ENCODE results near the gene MYOC.
"Not testable (repeated sequence)": the region's sequence is repeated elsewhere in the genome, so short reads cannot be mapped to it uniquely, and the experiment has no call there.

The MYOC gene

DNA sequence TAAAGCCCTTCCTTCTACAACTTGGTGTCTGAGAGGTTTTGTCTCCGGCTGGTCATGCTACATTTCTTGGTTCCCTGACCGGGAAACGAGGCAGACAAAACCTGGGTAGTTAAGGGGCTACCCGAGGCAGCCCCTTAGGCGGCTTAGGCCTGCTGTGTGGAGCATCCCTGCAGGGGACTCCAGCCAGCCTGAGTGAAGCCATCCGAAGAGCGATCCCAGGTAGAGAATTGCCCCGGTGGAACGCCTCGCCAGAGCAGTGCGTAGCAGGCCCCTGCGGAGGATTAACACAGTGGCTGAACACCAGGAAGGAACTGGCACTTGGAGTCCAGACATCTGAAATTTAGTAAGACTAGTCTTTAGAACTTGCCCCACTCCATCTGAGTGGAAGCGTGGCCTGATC is 51.6 kb downstream of the MYOC start:
- no peak for DNase-seq (ENCODE audit: low spot score)
- TF ChIP-seq, protein P1, sequence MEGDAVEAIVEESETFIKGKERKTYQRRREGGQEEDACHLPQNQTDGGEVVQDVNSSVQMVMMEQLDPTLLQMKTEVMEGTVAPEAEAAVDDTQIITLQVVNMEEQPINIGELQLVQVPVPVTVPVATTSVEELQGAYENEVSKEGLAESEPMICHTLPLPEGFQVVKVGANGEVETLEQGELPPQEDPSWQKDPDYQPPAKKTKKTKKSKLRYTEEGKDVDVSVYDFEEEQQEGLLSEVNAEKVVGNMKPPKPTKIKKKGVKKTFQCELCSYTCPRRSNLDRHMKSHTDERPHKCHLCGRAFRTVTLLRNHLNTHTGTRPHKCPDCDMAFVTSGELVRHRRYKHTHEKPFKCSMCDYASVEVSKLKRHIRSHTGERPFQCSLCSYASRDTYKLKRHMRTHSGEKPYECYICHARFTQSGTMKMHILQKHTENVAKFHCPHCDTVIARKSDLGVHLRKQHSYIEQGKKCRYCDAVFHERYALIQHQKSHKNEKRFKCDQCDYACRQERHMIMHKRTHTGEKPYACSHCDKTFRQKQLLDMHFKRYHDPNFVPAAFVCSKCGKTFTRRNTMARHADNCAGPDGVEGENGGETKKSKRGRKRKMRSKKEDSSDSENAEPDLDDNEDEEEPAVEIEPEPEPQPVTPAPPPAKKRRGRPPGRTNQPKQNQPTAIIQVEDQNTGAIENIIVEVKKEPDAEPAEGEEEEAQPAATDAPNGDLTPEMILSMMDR (IDR thresholded peaks at IDR 0.05): no peak
- Histone ChIP-seq H3K4me3 (no peak overlapping the region), H3K27ac (no peak overlapping the region)

DNA sequence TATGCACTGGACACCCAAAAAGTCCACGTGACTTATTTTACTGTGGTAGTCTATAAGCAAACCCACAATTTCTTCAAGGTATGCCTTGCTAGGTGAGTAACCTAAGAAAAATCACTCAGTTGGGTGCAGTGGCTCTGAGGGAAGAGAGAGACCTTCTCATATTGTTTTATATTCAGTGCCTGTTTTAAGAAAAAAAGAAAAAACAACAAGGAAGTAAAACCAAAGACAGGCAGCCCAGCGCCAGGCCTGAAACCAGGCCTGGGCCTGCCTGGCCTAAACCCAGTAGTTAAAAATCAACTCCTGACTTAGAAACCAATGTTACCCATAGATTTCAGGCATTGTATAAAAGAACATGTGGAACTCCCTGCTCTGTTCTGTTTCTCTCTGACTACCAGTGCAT is 52.2 kb downstream of the MYOC start:
- not testable (repeated sequence) for H3K27ac ChIP-seq; H3K4me3 ChIP-seq; DNase-seq (ENCODE audit: low spot score)

DNA sequence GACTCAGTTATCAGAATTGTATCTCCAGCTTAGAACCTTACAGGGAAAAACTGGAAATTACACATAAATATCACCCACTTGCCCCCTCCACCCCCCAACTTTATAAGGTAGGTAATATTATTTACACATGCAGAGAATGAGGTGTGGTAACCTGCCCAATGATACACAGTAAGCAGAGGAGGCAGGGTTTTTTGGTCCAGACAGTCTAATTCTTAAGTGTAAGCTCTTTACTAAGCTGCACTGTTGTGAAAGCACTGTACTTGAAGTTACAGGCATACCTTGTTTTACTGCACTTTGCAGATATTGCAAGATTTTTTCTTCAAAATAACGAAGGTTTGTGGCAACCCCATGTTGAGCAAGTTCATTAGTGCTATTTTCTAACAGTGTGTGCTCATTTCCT is 55.3 kb downstream of the MYOC start:
- TF ChIP-seq, protein P1 (IDR thresholded peaks at IDR 0.05): no peak
- Histone ChIP-seq H3K4me3 (no peak overlapping the region), H3K27ac (no peak overlapping the region)
- DNase-seq (ENCODE audit: low spot score): no peak

DNA sequence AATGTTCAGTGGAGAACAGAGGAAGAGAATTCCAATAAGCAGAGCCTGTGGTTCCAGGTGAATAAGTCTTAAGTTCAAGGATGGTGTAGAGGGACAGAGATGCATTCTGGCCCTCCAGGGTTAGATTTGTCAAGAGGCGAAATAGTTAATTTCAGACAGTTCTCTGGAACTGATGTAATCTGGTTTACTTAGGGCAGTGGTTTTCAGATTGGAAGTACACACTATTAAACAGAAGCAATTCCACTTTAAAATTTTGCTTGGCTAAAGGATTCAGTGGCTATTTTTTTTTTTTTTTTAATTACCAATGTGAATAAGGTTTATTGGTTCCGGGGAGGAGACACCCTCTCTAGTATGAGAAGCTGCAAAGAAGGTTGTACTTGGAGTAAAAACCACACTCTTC is 55.8 kb downstream of the MYOC start:
- no peak for DNase-seq (ENCODE audit: low spot score)
- Histone ChIP-seq H3K4me3 (no peak overlapping the region), H3K27ac (no peak overlapping the region)
- TF ChIP-seq, protein P1 (IDR thresholded peaks at IDR 0.05): no peak

DNA sequence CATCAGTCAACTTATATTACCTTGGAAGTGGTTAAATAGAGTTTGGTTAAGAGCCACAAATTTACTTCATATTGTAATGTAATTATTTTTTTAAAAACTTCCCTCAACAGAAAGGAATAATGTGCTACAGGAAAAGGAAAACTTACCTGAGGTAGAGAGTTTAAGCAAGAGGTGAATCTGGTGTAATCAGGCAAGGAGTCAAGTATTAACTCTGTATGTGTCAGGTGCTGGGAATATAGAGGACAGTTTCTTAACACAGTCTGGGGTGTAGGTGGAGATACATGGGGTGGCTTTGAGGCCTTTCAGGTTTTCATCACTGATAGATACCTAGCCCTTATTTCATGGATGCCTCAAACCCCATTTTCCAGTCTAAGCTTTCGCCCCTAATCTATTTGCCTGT is 56.4 kb downstream of the MYOC start:
- TF ChIP-seq, protein P1 (IDR thresholded peaks at IDR 0.05): no peak
- no peak overlapping the region for H3K27ac ChIP-seq

DNA sequence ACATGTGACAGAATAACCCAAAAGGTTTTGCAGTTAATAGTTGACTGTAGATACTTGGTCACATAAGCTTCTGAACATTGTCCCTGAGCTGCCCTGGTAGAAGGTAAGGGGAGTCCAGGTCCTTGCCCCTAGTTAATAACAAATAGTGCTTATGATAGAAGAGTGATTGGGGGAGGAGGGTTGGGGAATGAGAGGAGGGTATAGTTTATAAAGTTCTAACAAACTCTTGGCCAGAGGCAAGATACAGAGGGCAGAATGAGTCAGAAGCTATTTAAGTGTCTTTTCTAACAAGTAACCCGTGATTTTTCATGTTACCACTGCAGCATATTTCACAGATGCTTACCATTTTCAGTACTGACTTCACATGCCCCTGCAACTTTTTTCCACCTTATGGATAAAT is 57.2 kb downstream of the MYOC start:
- no peak overlapping the region for H3K4me3 ChIP-seq
- TF ChIP-seq, protein P1 (IDR thresholded peaks at IDR 0.05): no peak
- no peak for DNase-seq (ENCODE audit: low spot score)
- no peak overlapping the region for H3K27ac ChIP-seq

More for the DNA sequence above, 56.4 kb downstream of the MYOC start:
- no peak for DNase-seq (ENCODE audit: low spot score)
- no peak overlapping the region for H3K4me3 ChIP-seq

DNA sequence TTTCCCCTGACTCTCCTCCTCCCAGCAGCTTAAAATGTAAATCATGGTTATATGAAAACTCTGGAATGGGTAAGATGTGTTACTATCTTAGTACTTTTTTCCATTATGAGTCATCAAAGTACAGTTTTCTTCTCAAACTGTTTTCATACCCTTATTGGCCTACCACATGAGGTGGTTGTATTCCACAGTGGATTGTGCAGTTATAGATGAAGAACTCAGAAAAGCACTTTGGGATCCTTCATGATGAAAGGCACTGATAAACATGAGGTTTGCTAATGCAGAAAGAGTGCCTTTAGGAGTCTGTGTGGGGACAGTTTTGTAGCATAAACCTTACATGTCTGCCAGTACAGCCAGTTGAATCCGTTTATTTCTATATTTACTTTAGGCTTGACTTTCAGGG is 62.5 kb downstream of the MYOC start:
- Histone ChIP-seq H3K4me3 (no peak overlapping the region), H3K27ac (no peak overlapping the region)
- TF ChIP-seq, protein P1 (IDR thresholded peaks at IDR 0.05): no peak
- no peak for DNase-seq (ENCODE audit: low spot score)

DNA sequence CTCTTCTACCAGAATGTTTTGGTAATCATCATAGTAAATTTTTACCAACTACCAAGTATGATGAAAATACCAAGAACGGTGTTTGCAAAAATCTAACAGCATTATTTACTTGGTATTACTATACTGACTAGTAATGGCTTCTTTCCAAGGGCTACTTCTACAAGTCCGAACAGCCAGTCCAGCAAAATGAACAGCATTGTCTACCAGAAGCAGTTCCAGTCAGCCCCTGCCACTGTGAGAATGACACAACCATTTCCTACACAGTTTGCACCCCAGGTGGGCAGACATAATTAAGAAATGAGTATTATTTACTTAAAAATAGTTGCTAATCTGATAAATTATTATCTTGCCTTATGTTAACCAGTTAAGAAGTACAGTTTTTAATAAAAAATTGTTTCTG is 64.3 kb downstream of the MYOC start:
- no peak overlapping the region for H3K27ac ChIP-seq
- DNase-seq (ENCODE audit: low spot score): no peak

More for the DNA sequence above, 64.3 kb downstream of the MYOC start:
- no peak overlapping the region for H3K4me3 ChIP-seq
- TF ChIP-seq, protein P1 (IDR thresholded peaks at IDR 0.05): no peak
